HCT116 (cell line): ENCODE results near the gene RTL10.

Experiments used
- CEBPB ChIP-seq: IDR thresholded peaks from 2 replicates; pipeline ENCODE4 v1.6.1; 2012; ENCODE audit warnings: low read depth
- CTCF ChIP-seq, 3 experiments: fragments of 200-600 bp in 1 of 3; sonication (generic) in 1 of 3; IDR thresholded peaks in 2 of 3; conservative IDR thresholded peaks in 1 of 3; 2 replicates each; pipeline ENCODE4 v1.5.1; 2012 to 2017; ENCODE audit warnings: low read depth in 2 of 3, low read length in 2 of 3, antibody characterized with exemption in 1 of 3, borderline replicate concordance in 1 of 3, control low read depth in 1 of 3, mild to moderate bottlenecking in 1 of 3, mixed read lengths in 1 of 3, mixed run types in 1 of 3, moderate library complexity in 1 of 3; ENCODE audit not compliant: insufficient read depth in 1 of 3
- ELF1 ChIP-seq: IDR thresholded peaks from 2 replicates; pipeline ENCODE4 v1.6.1; 2012; ENCODE audit warnings: low read depth, borderline replicate concordance
- EZH2 ChIP-seq: fragments of 200-600 bp; sonication (generic); IDR thresholded peaks from 2 replicates; pipeline ENCODE4 v1.6.1; 2017; ENCODE audit warnings: antibody characterized with exemption, mixed run types
- FOSL1 ChIP-seq: IDR thresholded peaks from 2 replicates; pipeline ENCODE4 v1.6.1; 2012; ENCODE audit warnings: low read depth
- JUND ChIP-seq: IDR thresholded peaks from 2 replicates; pipeline ENCODE4 v1.6.1; 2012
- MAX ChIP-seq: IDR thresholded peaks from 2 replicates; pipeline ENCODE4 v1.6.1; 2012
- POLR2A ChIP-seq: IDR thresholded peaks from 2 replicates; pipeline ENCODE4 v1.7.0; 2011; ENCODE audit warnings: borderline replicate concordance; ENCODE audit not compliant: insufficient read depth, insufficient read length; ENCODE audit errors: extremely low read depth
- POLR2AphosphoS5 ChIP-seq: IDR thresholded peaks from 2 replicates; pipeline ENCODE4 v1.6.1; 2011; ENCODE audit warnings: mild to moderate bottlenecking, low read depth, low read length, moderate library complexity
- RAD21 ChIP-seq: IDR thresholded peaks from 2 replicates; pipeline ENCODE4 v1.6.1; 2012; ENCODE audit warnings: low read depth, mild to moderate bottlenecking
- REST ChIP-seq: IDR thresholded peaks from 2 replicates; pipeline ENCODE4 v1.6.1; 2012; ENCODE audit warnings: low read depth
- SIN3A ChIP-seq: IDR thresholded peaks from 2 replicates; pipeline ENCODE4 v1.6.1; 2012; ENCODE audit warnings: low read depth
- ZBTB33 ChIP-seq: IDR thresholded peaks from 2 replicates; pipeline ENCODE4 v1.6.1; 2011; ENCODE audit warnings: mild to moderate bottlenecking, low read length, moderate library complexity; ENCODE audit not compliant: insufficient replicate concordance; ENCODE audit errors: extremely low read depth
- ZFX ChIP-seq: fragments of 450-650 bp; IDR thresholded peaks from 2 replicates; pipeline ENCODE4 v1.6.1; 2017

- TF ChIP-seq REST = no peak
- 0 out of 6 replicates have a peak, but pooled peaks of 1 of the 3 experiments have one; percentile 1 for TF ChIP-seq CTCF (IDR thresholded peaks at IDR 0.05 in 2 of 3, conservative IDR thresholded peaks at IDR 0.05 in 1 of 3; ENCODE audit: borderline replicate concordance in 1 of 3, insufficient read depth in 1 of 3, low read depth in 2 of 3, low read length in 2 of 3)
- no peak for TF ChIP-seq POLR2A
- TF ChIP-seq ZBTB33 = no peak
- TF ChIP-seq MAX = no peak
- no peak for TF ChIP-seq ZFX
- no peak for TF ChIP-seq SIN3A
- TF ChIP-seq POLR2AphosphoS5 = no peak
- TF ChIP-seq FOSL1 = no peak
- TF ChIP-seq RAD21 = no peak
- TF ChIP-seq ELF1 = no peak
- no peak for TF ChIP-seq CEBPB
- TF ChIP-seq EZH2 = no peak
- no peak for TF ChIP-seq JUND
Measured at GRCh38 chr22:19900707-19901436, 46.2 kb upstream of the RTL10 start.
